NCI-H146 treated with DMSO at 0.1 percent for 48 hours (cell line): ENCODE data around the gene C1orf159.

Experiments
- DNase-seq: peaks from one replicate; lab custom pipeline; 2025; ENCODE audit not compliant: unreplicated experiment; lab: John Stamatoyannopoulos, UW

Gene C1orf159

DNA sequence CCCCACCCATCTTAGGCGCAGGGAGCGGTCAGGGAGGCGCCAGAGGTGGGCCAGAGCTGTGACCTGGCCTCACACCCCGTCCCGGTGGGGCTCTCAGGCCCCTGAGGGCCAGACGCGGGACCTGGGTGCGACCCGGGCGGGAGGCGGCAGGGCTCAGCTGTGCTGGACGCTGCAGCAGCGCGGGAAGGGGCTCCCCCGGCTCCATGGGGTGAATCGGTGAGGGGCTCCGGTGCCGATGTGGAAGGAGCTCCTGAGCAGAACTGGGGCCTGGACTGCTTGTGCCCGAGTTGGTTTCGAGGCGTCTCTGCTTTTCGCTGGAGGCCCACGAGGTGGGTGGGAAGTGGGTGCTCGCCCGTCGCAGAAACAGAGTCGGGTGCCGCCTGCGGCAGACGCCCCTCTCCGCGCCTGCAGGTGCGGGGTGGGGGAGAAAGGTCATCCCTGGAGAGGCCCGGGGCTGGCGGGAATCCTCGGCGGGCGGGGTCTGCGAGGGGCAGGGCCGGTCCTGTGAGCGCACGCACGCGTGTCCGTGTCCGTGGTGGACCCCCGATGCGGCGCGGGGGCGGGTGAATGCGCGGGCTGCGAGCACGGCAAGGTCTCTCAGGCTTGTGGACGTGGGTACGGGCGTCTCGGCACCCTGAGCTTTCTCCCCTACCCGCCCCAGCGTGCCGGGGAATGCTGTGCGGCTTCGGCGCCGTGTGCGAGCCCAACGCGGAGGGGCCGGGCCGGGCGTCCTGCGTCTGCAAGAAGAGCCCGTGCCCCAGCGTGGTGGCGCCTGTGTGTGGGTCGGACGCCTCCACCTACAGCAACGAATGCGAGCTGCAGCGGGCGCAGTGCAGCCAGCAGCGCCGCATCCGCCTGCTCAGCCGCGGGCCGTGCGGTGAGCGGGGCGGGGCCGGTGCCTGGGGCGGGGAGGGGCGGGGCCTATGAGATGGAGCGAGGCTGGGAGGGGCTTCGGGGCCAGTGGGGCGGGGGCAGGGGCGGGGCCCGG, 75.6 kb downstream of the C1orf159 start:
- no peak for DNase-seq

DNA sequence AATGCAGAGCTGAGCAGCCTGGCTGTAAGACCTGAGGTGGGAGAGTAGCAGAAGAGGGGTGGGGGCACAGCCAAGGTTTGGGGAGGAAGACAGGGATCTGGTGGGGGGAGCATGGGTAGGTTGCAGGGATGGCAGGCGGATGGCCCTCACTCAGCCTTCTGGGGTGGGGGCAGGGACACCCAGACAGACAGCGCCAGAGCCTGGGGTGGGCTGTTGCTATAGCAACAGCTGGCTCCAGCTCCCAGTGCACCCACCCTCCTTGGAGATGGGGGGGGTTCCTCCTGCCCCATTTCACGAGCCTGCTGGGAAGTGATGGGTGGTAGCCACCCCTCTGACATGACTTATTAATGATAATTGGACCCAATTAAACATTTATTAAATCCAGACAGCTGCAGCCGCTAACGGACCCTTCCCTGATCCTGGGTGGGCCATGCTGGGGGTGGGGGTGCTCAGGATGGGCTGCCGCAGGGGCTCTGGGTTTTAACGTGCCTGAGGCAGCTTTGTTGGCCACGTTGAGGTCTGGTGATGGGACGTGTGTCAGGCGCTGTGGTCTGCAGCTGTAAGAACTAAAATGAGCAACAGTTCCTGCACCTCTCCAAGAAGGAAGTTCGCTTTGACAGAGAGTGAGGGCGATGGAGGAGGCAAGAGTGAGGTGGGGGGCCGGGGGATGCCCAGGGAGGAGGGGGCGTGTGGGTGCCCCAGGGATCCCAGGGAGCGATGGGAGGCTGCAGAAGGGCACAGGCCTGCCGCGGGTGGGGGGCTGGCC, 76.6 kb downstream of the C1orf159 start:
- no peak for DNase-seq

DNA sequence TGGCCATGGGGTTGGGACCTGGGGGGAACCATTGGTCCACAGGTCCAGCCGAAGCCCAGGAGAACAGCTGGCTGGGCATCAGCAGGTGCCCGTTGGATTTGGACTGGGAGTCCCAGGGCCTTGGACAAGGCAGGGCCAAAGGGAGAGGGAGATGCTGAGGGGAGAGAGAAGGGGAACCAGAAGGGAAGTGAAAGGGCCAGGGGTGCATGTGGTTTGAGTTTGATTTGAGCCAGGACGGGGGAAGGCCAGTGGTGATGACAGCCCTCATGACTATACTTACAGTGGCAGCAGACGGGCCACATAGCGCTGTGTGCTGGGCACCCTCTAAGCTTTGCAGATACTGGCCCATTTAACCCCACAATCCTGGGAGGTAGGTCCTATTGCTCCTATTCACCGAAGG, 77.2 kb downstream of the C1orf159 start:
- no peak for DNase-seq

DNA sequence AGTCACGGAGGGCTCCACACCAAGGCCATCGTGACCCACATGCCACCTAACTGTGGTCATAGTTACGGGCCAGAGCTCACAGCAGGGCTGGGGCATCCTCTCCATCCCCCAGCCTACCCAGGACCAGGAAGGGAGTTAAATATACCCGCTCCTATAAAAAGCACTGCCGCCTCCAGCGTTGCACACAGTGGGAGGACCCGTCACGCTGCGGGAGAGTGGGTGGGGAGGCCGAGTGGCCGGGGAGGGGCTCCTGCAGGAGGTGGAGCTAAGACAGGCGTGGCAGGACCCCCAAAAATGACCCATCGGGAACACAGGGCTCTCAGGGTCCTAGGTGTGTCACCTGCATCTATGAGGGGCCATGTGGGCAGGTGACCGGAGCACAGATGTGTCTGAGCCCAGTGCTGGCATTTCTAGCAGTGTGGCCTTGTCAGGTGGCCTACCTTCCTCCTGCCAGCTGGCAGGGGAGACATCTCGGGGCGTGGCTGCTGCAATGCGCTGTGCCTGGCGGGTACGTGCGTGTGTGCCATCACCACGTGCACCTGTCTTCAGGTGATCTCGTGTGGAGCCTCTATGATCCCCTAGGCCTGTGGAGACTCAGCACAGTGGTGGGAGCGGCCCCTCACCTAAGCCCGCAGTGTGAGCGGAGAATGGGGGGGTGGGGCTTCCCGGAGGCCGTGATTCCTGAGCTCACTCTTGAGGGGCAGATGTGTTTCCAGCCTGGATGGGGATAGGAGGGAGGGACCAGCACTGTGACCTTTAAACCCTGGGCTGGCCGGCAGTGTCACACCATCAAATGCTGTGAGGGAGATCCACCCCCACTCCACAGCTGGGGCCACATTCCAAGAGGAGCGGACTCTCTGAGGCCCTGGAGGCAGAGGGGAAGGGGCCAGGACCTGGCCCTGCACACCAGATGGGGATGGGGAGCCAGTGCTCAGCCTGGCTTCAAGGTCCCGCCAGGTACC, 78.2 kb downstream of the C1orf159 start:
- no peak for DNase-seq

DNA sequence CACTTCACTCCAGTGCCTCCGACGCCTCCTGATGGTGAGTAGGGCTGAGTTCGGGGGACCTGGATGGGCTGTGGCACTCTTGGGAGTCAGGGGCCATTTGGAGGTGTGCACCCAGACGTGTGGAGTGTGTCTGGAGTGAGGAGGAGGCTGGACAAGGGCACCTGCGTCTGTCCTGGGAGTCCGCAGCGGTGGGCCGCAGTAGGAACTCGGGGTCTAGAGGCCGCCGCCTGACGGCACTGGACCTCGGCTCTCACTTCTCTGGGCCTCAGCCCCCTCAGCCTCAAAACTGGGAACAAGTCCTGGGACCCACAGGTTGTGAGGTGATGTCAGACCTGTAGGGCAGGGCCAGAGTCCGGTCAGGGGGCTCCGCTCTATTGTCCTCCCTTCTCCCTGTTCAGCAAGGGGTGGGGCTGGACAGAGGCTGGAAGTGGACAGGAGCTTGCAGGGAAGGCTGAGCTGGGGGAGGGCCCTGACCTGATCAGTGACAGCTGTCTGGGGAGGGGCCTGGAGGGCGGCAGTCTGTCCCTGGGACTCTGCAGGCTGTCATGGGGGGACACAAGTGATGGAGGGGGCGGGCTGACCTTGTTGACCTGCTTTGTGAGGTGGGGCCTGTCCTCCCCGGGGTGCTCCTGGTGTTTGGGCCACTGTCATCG, 80.5 kb downstream of the C1orf159 start:
- DNase-seq: no peak

DNA sequence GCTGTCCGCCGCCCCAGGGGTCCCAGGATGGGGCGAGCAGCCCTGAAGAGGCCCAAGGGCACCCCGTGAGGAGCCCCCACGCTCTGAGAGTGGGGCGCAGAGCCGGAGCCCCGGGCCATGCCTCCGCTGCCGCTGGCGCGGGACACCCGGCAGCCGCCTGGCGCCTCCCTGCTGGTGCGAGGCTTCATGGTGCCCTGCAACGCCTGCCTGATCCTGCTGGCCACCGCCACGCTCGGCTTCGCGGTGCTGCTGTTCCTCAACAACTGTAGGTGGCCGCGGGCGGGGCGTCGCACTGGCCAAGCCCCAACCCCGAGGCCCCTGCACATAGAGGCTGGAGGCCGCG, 81.5 kb downstream of the C1orf159 start:
- no peak for DNase-seq

DNA sequence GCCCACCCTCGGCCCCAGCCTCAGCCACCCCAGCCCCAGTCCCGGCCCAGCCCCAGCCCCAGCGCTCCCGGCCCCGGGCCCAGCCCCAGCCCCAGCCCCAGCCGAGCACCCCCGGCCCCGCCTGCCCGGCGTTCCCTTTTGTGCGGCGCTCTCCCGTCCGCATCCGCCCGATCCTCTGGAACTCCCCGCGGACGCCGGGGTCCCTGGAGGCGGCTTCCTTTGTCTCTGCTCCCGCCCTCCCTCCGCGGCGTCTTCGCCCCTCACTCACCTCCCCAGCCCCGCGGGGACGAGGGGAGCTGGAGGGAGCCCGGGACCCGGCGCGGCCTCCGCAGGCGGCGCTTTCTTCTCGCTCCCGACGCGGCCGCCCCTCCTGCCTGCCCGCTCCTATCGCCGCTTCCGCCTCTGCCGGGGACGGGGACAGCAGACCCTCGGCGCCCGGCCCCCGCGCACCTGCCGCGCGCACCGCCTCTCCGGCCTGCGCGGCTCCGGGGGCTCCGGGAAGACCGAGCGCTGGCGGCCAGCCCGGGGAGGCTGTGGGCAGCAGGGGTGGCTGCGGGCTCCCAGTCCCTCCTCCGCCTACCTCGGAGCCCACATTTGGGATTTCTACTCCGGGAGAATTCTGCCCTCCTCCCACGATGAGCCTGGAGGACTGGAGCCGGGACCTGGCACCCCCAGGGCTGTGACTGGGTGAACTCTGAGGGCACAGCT, 82.0 kb downstream of the C1orf159 start:
- DNase-seq: no peak

DNA sequence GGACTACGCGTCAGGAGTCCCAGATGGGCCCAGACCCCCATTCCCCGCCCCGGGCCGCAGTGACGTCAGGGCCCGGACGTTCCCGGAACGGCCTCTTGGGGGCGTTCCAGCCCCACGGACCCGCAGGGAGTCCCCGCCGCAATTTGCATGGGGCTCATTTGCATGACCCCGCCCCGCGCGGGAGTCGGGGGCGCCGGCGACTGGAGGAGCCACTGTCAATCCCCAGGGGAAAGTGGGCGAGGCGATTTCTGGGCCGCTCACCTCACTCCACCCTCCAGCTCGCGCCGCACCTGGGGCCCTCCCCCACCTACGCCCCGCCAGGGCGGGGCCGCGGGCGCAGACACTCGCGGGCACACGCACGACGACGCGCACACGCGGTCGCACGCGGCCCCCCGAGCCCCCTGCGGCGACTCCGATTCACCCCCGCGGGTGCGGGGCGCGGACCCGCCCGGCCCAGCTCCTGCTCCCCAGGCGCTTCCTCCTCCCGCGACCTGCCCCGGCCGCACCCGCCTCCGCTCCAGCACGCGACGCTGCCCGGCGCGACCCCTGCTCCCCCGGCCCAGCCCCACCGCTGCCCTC, 82.8 kb downstream of the C1orf159 start:
- DNase-seq: peak; percentile 49

DNA sequence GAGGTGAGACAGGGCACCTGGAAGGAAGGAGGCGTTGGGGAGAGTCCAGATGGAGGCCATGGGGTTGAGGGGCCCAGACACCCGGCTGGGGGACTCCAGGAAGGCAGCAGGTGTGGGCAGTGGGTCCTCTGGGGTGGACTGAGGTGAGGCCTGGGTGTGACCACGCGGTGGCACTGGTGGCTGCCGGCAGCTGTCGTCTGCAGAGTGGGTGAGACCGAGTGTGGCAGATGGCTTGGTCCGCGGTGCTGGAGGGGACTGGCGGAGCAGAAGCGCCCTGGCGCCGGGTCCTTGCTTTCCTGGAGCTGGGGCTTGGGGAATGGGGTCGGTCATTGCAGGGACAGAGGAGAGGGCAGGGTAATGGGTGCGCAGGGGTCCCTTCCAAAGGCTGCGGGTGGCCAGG, 83.5 kb downstream of the C1orf159 start:
- DNase-seq: peak; percentile 11
